ENCODE data around the gene PRRC2B.
A peak's percentile ranks its signal among the peaks of the same experiment; 100 is the strongest.

PRRC2B gene

GRCh38 chr9:131529597-131530545 is 136.0 kb downstream of the PRRC2B start:
- peak overlapping the region; percentile 71 for H3K4me3 ChIP-seq (ENCODE audit: low read depth, low read length)
- DNase-seq (ENCODE audit: low read depth, low spot score): no peak
- TF ChIP-seq, protein P1, sequence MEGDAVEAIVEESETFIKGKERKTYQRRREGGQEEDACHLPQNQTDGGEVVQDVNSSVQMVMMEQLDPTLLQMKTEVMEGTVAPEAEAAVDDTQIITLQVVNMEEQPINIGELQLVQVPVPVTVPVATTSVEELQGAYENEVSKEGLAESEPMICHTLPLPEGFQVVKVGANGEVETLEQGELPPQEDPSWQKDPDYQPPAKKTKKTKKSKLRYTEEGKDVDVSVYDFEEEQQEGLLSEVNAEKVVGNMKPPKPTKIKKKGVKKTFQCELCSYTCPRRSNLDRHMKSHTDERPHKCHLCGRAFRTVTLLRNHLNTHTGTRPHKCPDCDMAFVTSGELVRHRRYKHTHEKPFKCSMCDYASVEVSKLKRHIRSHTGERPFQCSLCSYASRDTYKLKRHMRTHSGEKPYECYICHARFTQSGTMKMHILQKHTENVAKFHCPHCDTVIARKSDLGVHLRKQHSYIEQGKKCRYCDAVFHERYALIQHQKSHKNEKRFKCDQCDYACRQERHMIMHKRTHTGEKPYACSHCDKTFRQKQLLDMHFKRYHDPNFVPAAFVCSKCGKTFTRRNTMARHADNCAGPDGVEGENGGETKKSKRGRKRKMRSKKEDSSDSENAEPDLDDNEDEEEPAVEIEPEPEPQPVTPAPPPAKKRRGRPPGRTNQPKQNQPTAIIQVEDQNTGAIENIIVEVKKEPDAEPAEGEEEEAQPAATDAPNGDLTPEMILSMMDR (IDR thresholded peaks at IDR 0.05; ENCODE audit: low read depth, low read length): no peak
- in situ Hi-C loops (cut with HindIII; ENCODE audit: low sequenced_read_pairs): no loop called here

DNA sequence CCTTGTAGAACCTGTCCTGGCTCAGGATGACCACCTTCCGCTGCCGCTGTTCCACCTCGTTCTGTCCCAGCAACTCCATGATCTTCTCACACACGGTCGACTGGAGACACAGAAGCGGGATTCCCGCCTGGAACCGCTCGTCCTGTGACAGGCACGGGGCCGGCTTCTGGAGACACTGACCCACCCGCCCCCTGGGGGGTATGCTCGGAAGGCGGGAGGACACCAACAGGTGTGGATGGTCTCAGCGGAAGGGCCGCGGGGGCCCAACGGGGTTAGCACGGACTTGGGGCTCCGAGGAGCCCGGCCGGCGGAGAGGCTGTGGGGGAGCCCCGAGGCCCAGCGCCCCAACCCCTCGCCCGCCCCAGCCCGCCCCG is 136.6 kb downstream of the PRRC2B start:
- in situ Hi-C loops (cut with HindIII; ENCODE audit: low sequenced_read_pairs): no loop called here
- peak overlapping the region; percentile 71 for H3K4me3 ChIP-seq (ENCODE audit: low read depth, low read length)
- DNase-seq (ENCODE audit: low read depth, low spot score): no peak
- TF ChIP-seq, protein P1 (IDR thresholded peaks at IDR 0.05; ENCODE audit: low read depth, low read length): no peak

GRCh38 chr9:131530920-131531832 is 137.3 kb downstream of the PRRC2B start, which contains the start of gene UCK1:
TSS of gene UCK1 (minus strand) at chr9:131531263. CDS start at chr9:131531174, 89 bp downstream.
- TF ChIP-seq, protein P1 (IDR thresholded peaks at IDR 0.05; ENCODE audit: low read depth, low read length): no peak
- in situ Hi-C loops (cut with HindIII; ENCODE audit: low sequenced_read_pairs): no loop called here
- H3K4me3 ChIP-seq (ENCODE audit: low read depth, low read length): peak within 1 kb of the TSS; percentile 71
- peak; percentile 75 for DNase-seq (ENCODE audit: low read depth, low spot score)

DNA sequence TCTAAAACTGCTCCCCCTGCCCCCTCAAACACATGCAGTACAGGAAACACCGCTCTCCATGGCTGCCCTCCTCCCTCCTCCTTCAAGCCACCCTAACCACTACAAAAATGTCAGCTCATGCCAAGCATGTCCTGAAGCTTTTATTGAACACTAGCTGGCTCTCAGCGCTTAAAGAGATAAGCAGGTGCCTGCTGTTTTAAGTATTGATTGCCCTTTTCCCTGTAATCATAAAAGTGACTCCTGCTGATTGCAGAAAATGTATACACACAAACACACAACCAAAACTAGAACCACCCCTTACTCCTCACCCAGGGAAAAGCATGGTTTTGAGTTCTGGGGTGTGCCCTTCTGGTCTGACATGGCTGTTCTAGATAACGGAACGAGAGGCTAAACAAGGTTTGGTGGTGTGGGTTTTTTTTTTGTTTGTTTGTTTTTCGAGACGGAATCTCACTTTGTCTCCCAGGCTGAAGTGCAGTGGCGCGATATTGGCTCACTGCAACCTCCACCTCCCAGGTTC is 140.9 kb downstream of the PRRC2B start:
- in situ Hi-C loops (cut with HindIII; ENCODE audit: low sequenced_read_pairs): no loop called here
- no peak overlapping the region for H3K4me3 ChIP-seq (ENCODE audit: low read depth, low read length)
- no peak for DNase-seq (ENCODE audit: low read depth, low spot score)
- TF ChIP-seq, protein P1 (IDR thresholded peaks at IDR 0.05; ENCODE audit: low read depth, low read length): no peak

- in situ Hi-C loops (cut with HindIII; ENCODE audit: low sequenced_read_pairs): no loop called here
- H3K4me3 ChIP-seq (ENCODE audit: low read depth, low read length): no peak overlapping the region
- TF ChIP-seq, protein P1 (IDR thresholded peaks at IDR 0.05; ENCODE audit: low read depth, low read length): no peak
Measured at GRCh38 chr9:131537946-131538345, 144.1 kb downstream of the PRRC2B start.

More at GRCh38 chr9:131537946-131538345, 144.1 kb downstream of the PRRC2B start:
- no peak for DNase-seq (ENCODE audit: low read depth, low spot score)

All from astrocyte of the spinal cord (primary cell).